8988T (cell line): ENCODE results near the gene GPS1.

Experiments
- DNase-seq: peaks from one replicate; pipeline ENCODE4 v3.0.0; 2011

GPS1 gene

GRCh38 chr17:82015311-82015971 lies 36.3 kb upstream of the GPS1 start:
- DNase-seq: no peak

GRCh38 chr17:82016061-82016874 lies 35.4 kb upstream of the GPS1 start:
- DNase-seq: no peak

- DNase-seq: no peak
These were observed 34.7 kb upstream of the GPS1 start for GRCh38 chr17:82016875-82017459.

DNA sequence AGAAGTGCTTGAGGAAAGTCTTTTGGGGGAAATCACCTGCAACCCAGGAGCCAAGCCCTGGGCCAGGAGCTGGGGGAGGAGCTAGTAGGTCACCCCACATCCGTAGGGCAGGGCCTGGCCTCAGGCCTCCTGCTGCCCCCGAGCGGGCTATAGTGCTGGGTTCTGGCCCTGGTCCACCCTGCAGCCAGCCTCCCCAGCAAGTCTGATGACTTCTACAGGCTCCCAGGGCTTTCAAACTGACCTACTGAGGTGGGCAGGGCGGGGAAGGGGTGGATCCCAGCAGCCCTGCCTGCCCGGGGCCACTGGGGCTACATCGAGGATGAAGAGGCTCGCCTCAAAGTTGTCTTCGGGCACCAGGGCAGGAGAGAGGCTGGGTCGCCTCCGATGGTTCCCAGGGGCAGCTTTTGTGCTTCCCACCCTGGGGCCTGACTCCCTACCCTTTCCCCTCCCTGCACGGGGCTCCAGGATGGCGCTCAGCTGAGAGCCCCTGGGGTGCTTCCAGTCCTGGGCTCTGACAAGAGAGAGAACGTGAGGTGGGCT lies 34.0 kb upstream of the GPS1 start:
- no peak for DNase-seq

DNA sequence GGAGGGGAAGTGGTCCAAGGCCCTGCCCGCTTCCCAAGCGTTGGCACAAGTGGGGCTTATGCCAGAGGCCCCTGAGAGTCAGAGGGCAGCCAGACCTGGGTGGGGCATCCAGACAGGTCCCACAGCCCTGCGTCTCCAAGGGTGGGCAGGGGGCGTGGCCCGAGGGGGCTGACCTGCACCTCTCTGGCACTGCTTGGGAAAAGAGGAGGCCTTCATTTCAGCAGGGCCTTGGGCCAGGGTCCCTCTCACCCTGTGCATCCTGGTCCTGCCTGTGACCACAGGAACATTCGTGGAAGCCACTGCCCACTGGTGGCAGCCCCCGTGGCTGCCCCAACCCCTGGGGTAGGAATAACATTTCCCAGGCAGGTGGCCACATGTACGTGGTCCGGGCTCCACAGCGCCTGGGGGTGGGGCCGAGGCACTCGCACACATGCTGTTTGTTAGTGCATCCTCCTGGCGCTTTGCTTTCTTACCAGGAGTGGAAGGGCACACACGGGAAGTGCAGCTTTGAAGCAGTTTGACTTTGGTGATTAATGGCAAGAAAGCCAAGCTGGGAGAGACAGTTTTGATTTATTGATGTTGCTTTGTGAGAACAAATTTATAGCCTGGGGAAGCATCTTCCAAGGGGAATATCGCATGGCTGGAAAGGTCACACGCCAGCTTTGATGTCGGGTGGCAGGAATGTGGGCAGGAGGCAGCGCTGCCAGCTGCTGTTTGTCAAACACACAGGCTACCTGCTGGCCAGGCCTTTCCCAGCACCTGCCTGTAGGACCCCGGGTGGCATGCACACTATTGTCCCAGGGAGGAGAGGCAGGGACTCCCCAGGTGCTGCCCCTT lies 33.3 kb upstream of the GPS1 start:
- no peak for DNase-seq

GRCh38 chr17:82018989-82019689 lies 32.6 kb upstream of the GPS1 start:
- DNase-seq: no peak

DNA sequence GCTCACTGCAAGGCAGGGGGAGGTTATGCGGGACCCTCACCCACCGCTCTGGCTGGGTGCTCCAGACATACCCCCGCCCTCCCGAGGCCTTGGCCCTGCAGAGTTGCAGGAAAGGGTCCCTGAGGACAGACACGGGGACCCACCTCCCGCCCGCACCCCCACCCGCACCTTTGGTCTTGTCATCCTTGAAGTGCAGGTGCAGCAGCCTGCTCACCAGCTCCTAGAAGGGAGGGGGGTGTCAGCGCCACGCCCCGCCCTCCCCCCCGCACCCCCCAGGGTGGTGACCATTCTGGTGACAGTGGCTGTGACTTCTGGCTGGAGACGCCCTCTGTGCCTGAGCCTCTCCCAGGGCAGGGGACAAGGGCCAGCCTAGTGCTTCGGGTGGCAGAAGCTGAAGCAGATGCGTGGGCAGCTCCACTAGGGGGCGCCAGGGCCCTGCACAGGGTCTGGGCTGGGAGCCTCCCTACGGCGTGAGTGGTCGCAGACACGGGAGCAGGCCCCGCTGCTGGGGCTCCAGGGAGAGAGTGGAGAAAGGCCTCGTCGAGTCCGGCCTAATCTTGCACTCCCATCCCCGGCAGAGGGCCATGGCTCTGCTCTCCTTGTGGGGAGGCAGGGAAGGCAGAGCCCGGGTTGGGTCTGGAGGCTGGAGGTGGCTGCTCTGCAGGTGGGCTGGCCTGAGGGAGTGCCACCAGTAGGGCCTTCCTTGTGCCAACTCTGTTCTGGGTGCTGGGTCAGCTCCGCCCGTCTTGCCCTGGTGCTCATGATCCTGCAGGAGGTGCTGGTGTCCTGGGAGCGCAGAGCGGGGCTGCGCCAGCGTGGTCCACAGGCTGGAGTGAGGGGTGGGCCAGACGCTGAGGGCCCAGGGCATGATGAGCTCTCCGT lies 31.8 kb upstream of the GPS1 start:
- peak; percentile 81 for DNase-seq

- DNase-seq: no peak
These were observed 31.1 kb upstream of the GPS1 start for GRCh38 chr17:82020572-82021106.

DNA sequence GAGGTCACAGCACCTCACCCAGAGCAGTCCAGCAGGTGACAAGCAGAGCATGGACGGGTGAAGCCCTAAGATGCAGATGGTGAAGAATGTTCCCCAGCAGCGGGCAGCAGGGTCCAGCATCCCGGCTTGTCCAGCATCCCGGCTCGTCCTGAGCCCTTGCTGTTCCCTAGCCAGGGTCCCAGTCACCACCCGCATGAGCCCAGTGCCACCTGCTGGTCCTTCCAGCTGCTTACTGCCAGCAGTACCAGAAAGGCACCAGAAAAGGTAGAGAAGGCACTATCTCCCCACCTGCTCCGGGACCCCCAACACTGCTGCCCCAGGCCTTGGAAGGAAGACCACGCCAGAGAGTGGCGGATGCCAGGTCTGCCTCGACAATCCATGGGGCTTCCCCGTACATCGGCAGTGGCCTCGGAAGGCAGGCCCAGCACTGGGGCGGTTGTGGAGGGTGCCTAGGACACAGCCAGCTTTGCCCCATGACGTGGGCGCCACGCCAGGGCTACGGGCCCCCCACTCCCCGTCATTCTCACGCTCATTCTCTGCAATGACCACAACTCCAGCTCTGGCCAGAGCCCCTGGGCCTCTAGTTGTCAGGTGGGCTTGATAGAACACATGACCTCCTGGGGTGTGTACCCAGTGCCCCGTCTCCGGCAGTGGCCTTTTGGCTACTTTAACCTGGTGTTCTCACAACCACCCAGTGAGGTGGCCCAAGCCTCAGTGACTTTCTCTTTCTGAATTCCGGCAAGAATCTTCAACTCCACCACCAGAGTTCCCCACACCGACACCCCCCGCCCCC lies 30.4 kb upstream of the GPS1 start:
- peak; percentile 70 for DNase-seq

GRCh38 chr17:82021900-82022309 lies 29.8 kb upstream of the GPS1 start:
- no peak for DNase-seq

DNA sequence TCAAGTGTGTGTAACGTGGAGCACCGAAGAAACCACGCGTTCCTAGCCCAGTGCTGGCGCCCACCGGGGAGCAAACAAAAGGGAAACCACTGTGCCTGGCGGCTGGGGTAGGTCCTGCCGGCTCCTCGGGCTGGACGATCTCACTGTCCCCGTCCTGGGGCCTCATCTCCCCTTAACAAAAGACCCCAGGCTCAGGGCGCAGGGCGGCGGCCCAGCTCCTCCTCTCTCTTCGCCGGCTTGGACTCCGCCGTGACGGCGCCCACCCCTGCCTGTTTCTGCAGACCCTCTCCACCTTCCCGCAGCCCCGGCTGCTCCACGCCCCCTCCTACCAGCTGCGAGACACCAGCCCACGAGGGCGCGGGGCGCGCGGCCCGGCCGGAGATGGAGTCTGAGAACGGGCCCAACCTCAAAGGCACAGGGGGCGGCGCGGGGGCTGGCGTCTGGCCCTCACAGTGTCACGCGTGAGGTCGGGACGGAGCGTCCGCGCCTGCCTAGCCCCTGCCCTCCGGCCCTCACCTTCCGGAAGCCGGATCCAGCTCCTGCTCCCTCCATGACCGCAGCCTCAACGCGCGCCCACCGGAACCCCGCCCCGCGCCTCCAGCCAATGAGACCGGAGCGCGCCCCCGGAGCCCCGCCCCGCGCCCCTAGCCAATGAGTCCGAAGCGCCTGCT lies 29.3 kb upstream of the GPS1 start, which contains the start of gene CENPX:
CENPX (minus strand) TSS at position 569 of the 671 bp plus-strand sequence; CDS start at position 552, 17 bp downstream.
- DNase-seq: no peak

DNA sequence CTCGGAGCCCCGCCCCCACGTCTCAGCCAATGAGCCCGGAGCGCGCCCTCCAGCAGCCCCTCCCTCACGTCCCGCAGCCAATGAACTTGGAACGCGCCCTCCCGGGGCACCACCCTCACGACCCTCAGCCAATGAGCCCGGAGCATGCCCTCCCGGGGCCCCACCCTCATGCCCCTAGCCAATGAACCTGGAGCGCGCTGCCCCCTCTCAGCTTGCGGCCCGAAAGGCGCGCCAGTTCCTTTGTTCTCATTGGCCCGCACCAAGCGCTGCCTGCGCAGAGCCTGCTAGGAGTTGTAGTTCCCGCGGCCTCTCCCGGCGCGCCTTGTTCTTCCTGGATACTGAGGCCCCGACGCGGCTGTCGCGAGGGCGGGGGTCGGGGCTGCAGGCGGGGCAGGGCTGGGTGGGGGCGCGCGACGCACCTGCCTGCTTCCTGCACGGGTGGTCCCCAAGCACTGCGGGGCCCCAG lies 28.7 kb upstream of the GPS1 start, which contains the start of gene LRRC45:
LRRC45 (plus strand) TSS at position 325 of the 466 bp plus-strand sequence. CDS start 339 bp downstream, outside the sequence.
- peak; percentile 94 for DNase-seq

DNA sequence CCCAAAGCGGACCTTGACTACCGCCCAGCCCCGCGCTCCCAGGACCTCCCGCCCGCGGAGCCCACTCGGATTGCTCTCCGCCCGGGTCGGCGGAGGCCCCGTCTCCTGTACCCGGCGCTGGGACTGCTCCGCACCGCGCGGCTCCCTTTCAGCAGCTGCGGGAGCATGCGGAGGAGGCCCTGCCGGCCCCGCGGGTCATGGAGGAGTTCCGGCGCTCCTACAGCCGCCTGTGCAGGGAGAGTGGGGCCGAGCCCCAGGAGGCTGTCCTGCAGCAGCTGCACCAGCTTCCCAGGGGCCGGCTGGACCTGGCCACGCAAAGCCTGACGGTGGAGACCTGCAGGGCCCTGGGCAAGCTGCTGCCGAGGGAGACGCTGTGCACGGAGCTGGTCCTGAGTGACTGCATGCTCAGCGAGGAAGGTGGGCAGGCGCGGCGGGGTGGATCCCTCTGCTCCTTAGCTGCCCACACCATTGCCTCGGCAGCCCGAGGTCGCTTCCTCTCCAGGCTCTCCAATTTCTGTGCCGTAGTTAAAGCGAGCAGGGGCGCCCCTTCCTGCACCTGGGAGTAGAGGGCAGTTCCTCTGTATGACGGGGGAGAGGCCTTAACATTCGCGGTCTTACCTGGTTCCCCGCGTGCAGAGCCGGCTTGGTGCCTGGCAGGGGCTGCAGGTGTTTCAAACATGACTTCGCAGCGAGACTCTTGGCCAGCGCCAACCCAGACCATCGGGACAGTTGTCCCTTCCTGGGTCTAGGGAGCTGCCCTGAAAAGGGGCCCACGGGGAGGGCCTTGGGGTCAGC lies 28.1 kb upstream of the GPS1 start:
- no peak for DNase-seq

DNA sequence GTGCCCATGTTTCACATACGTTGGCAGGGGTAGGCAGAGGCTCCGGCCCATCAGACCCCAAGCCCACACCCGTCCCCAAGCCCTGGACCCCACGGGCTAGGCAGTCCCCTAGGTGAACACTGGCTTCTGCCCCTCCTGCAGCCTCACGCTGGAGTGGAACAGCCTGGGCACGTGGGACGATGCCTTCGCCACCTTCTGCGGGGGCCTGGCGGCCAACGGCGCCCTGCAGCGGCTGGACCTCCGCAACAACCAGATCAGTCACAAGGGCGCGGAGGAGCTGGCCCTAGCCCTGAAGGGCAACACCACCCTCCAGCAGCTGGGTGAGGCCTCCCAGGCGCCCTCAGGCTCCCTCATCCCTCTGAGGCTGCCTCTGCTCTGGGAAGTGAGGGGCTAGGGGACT lies 26.8 kb upstream of the GPS1 start:
- DNase-seq: no peak

DNA sequence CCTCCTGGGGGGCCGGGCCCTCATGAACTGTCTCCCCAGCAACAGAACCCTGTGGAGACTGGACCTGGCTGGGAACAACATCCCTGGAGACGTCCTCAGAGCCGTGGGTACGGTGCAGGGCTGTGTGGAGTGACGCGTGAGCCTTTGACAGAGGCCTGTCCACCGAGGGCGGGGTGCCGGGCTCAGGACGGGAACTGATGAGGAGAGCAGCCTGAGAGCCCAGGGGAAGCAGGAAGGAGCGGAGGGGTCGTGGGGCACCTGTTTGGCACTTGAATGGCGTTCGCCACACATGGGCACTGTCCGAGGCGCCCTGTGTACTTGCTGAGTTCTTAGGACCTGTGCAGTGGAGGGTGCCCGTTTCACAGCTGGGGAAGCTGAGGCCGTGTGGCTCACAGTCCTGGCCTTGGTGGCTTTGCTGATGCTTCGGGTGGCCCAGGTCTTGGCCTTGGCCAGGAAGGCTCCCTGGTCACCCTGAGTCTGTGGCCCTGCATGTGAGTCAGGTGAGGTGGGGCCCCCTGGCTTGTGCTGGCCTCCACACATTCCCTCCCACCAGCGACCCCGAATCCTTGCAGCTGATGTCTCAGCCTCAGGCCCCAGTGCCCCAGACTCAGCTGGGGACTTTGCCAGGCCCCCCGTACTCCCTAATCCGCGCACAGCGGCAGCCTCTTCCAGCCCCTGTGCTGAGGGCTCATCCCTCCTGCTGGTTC lies 26.1 kb upstream of the GPS1 start:
- no peak for DNase-seq

DNA sequence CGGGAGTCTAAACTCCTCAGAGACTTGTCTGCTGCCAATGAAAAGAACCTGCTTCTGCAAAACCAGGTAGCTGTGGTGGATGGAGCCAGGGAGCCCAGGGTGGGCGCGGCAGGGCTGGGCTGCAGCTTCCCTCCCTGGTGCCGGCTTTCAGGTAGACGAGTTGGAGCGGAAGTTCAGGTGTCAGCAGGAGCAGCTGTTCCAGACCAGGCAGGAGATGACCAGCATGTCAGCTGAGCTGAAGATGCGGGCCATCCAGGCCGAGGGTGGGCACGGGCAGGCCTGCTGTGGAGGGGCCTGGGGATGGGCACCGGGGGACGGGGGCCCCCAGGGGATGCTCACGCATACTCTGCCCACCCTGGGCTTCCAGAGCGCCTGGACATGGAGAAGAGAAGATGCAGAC lies 23.5 kb upstream of the GPS1 start:
- no peak for DNase-seq

GRCh38 chr17:82028966-82029365 lies 22.7 kb upstream of the GPS1 start:
- no peak for DNase-seq
